NCI-H2029 (cell line): Measurements from ENCODE around the gene TNFAIP3.
"Not testable (repeated sequence)": the region's sequence is repeated elsewhere in the genome, so short reads cannot be mapped to it uniquely, and the experiment has no call there.

Experiments
- DNase-seq: peaks from one replicate; lab custom pipeline; 2025; lab: John Stamatoyannopoulos, UW

TNFAIP3 gene

GRCh38 chr6:137866914-137867684 is at the start of gene TNFAIP3:
Gene TNFAIP3 (plus strand): TSS chr6:137867259. CDS start chr6:137871228, 3,969 bp downstream.
- peak; percentile 47 for DNase-seq

GRCh38 chr6:137818440-137818839 is 48.6 kb upstream of the TNFAIP3 start:
- no peak for DNase-seq

DNA sequence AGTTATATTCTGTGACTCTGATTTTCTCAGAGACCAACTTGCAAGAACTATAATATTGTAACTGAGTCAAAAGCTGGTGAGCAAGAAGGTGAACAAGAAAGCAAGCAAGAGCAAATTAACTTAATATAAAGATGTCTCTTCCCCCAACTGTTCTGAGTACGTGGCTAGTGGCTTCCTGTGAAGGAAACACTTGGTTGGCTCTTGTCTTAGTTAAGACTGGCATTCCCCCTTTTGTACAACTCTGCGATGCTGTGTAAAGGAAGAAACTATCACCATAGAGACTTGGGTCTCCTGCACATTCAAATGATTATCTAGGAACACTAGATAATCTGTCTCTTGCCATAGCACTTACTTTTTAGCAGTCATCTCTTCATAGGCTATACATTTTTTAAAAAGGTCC is 47.3 kb upstream of the TNFAIP3 start:
- DNase-seq: no peak

DNA sequence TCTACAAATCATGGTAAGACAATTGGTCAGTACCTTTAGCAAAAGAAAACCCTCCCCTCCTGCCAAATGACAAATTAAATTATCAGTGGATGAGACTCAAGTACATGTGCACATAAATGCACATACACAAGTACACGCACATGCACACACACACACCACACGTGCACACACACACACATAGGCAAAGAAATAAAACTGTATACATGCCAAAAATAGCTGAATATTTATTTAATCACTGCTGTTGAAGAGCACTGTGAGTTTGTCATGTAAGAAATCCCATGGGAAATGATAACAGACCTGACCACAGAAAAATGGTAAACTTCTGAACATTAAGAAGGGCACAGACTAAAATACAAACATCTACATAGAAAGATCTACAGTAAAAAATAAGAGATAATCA is 46.6 kb upstream of the TNFAIP3 start:
- no peak for DNase-seq

DNA sequence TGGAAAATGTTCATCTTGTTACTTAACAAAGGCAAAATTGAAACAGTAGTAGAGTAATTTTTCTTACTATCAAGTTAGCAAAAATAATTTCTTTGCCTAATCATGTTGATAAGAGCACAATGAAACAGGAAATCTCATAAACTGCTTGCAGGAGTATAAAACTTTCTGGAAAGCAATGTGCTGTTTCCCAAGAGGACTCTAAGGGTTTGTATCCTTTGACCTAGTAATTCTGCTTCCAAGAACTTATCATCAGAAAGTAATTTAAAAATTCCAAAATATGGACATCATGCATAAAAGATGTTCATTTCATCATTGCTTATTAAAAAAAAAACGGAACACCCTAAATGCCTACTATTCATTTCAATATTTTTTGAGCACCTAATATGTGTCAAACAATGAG is 46.1 kb upstream of the TNFAIP3 start:
- DNase-seq: no peak

DNA sequence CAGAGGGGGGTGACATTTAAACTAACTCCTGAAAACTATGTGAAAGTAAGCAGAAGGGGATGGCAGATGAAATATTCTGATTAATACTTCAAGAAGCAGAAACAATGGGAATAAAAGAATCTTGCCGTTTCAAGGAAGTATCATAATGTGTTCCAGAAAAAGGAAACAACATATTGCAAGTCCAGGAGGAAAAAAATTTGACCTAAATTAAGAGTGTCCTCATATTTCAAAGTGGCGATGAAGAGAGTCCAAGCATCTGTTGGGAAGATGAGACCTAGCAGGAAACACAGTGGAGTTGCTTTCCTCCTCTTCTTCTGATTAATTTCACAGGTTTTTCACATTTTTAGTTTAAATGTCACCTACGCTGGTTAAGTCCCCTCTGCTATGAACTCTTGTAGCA is 45.6 kb upstream of the TNFAIP3 start:
- DNase-seq: no peak

DNA sequence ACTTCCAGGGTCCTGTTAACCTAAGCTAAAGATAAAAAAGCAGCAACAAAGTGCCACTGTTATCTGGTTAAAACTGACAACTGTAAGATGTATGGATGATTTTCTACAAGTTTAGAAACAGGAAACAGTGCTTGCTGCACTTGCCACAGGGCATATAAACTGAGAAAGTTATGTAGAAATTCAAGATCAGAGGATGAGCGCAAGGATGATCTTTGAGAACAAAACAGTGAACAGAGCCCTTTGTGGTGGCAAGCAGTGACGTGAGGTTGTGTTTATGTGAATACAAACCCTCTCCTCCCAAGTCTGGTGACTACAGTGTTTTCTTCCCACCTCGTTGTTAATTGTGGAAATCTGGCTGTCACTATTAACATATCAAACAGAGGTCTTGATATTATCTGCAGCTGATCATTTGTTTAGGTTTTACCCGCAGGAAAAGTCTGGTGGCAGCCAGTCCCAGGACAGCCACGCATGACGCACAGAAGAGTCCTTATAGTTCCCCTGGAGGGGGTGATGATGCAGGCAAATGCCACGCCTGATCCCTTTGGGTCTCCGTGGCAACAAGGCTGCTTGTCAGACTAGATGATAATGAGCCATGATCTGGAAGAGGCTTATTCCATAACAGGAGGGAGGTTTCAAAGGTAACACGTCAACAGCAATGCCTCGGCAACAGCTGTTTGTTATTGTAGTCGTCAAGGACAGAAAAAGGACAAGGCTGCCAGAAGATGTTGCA is 43.1 kb upstream of the TNFAIP3 start:
- no peak for DNase-seq

- DNase-seq: no peak
Measured at GRCh38 chr6:137824556-137824879, 42.5 kb upstream of the TNFAIP3 start.

DNA sequence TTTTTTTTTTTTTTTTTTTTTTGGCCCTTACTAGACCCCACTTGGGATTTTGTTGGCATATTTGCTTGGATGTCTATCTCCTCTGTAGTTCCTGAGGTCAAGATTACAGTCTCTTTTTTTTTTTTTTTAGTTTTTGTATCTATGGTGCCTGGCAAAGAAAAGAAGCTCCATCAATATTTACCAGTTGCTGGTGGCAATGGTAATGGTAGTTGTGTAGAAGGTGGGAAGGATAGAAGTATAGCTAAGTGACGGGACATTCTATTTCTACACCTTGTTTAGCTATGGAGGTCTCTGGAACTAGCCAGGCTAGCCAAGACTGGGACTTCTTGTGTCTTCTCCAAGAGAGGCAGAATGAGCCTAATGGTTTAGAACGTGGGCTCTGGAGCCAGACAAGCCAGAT is 42.2 kb upstream of the TNFAIP3 start:
- DNase-seq: no peak

DNA sequence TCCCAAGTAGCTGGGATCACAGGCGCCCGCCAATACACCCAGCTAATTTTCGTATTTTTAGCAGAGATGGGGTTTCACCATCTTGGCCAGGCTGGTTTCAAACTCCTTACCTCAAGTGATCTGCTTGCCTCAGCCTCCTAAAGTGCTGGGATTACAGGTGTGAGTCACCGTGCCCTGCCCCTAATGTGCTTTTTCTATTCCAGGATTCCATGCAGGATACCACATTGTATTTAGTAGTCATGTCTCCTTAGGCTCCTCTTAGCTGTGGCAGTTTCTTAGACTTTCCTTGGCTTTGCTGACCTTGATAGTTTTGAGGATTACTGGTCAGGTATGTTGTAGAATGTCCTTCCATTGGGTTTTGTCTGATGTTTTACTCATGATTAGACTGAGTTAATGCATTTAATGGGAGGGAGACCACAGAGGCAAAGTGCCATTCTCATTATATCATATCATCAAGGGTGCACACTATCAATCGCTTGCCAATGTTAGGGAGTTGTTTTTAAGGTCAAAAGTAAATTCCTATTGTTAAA is 39.6 kb upstream of the TNFAIP3 start:
- DNase-seq: no peak

DNA sequence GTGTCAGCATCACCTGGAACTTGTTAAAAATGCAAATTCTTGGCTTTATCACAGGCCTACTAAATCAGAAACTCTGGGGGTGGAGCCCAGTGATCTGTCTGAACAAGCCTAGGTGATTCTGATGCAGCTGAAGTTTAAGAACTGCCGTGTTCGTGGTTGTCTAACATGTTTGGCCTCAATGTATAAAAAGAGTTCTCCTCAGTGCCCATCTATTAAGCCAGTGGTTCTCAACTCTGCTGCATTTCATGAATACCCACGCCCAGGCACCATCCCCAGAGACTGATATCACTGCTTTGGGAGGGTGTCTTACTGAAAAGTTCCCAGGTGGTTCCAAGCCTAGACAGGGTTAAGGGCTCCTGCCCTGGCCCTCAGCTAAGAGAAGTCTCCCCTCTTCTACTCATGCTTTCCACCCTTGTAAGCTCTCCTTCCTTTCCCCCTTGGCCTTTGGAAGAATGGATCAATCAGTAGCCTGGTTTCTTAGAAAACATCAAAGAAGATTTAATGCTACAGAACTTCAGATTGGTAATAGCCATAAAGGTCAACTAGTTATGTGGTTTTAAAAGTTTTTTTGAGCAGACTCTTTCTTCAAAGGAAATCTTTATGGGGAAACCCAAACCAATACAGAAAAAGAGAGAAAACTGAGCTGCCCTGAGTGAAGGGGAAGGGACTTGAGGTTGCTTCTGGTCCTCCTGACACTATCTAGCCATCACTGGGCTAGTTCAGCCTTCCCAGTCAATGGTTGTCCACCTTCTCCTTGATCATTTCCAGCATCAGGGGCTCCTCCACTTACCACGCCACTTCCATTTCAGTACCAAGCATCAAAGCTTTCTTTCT is 38.9 kb upstream of the TNFAIP3 start:
- no peak for DNase-seq

DNA sequence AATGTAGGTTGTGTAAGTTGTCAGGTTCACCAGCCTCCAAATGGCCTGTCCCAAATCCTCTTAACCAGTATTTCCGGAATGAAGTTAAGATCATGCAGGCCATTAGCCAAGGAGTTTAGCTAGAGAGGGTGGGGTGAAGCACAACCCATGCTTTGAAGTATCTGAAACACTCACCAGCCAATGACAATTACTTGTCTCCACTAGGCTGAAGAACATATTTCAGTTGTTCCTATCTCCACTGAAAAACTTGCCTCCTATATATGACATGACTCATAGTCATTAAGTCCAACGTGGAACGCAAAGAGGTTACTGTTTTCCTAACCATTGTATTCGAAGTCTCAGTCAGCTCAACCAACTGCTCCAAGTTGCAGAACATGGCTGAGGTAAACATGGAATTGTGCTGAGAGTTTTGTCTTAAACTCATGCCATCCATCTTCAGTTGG is 37.4 kb upstream of the TNFAIP3 start:
- DNase-seq: no peak

- no peak for DNase-seq
Measured at GRCh38 chr6:137830511-137830911, 36.5 kb upstream of the TNFAIP3 start.

- DNase-seq: no peak
Measured at GRCh38 chr6:137832110-137832509, 34.9 kb upstream of the TNFAIP3 start.

DNA sequence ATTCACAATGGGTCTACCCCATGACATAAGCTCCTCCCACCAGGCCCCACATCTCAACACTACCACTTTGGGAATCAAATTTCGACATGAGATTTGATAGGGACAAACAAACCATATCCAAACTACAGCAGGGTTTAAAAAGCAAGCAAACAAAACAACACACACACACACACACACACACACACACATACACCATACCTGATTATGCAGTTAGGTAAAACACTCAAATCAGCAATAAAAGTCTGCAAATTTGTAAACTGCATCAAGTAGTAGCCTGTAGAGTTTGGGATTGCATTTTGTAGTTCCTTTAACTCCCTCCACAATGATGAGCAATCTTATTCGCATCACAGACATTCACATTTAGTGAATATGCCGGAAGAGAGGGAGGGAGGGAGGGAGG is 32.6 kb upstream of the TNFAIP3 start:
- DNase-seq: no peak

DNA sequence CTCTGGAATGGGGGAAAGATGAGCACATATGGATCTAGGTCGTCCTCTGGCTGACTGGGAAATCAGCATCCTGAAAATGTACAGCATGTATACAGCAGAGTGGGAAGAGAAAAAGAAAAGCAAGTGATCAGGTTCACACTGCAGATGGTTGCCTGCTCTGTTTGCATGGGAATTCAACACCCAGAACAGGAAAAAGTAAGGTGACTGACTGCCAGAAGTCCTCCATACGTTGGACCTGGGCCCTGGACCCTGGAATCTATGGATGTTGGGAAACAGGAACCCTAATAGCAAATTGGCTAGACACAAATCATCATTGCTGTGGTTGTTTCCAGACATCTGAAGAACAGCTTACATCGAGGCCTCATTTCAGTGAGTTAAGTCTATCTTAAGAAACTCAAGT is 30.3 kb upstream of the TNFAIP3 start:
- DNase-seq: no peak

DNA sequence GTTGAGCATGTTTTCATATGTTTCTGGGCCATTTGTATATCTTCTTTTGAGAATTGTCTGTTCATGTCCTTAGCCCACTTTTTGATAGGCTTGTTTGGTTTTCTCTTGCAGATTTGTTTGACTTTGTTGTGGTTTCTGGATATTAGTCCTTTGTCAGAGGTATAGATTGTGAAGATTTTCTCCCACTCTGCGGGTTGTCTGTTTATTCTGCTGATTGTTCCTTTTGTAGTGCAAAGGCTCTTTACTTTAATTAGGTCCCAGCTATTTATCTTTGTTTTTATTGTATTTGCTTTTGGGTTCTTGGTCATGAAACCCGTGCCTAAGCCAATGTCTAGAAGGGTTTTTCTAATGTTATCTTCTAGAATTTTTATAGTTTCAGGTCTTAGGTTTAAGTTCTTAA is 29.0 kb upstream of the TNFAIP3 start:
- not testable (repeated sequence) for DNase-seq

DNA sequence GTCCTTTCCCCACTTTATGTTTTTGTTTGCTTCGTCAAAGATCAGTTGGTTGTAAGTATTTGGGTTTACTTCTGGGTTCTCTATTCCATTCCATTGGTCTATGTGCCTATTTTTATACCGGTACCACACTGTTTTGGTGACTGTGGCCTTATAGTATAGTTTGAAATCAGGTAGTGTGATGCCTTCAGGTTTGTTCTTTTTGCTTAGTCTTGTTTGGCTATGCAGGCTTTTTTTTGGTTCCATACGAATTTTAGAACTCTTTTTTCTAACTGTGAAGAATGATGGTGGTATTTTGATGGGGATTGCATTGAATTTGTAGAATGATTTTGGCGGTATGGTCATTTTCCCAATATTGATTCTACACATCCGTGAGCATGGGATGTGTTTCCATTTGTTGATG is 28.5 kb upstream of the TNFAIP3 start:
- not testable (repeated sequence) for DNase-seq

GRCh38 chr6:137839076-137839475 is 28.0 kb upstream of the TNFAIP3 start:
- no peak for DNase-seq

GRCh38 chr6:137840252-137840651 is 26.8 kb upstream of the TNFAIP3 start:
- no peak for DNase-seq

- no peak for DNase-seq
Measured at GRCh38 chr6:137843211-137843610, 23.8 kb upstream of the TNFAIP3 start.

DNA sequence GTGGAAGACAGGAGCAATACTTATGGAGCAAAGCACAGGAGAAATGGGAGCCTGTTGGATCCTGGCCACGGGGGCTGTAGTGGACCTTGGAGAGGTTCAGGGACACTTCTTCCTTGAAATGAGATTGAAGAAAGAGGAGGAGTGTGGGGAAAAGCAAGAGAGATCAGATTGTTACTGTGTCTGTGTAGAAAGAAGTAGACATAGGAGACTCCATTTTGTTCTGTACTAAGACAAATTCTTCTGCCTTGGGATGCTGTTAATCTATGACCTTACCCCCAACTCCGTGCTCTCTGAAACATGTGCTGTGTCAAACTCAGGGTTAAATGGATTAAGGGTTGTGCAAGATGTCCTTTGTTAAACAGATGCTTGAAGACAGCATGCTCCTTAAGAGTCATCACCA is 22.7 kb upstream of the TNFAIP3 start:
- DNase-seq: not testable (repeated sequence)
